Amygdala (tissue), 56 donors: ENCODE measurements around the gene SPPL3.
"Not testable (repeated sequence)": the region's sequence is repeated elsewhere in the genome, so short reads cannot be mapped to it uniquely, and the experiment has no call there.

Experiments
- DNase-seq, 56 donors: peaks; one replicate each; lab custom pipeline; 2025; lab: John Stamatoyannopoulos, UW

SPPL3 gene

DNA sequence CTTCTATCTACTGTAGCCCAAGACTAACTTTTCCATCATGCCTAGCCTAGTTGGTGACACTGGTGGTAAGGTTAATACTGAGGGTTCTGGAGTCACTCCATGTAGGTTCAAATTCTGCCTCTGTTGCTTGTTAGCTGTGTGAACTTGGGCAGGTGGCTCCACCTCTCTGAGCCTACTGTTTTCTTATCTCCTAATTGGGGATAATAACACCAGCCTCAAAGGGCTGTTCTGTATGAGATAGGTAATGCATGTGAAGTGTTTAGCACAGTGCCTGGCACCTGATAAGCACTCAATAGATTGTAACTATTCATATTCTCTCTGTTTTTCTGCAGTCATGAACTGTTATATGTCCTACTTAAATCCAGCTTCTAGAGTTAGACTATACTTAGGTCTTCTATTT, 17.5 kb upstream of the SPPL3 start:
- DNase-seq, result no peak

DNA sequence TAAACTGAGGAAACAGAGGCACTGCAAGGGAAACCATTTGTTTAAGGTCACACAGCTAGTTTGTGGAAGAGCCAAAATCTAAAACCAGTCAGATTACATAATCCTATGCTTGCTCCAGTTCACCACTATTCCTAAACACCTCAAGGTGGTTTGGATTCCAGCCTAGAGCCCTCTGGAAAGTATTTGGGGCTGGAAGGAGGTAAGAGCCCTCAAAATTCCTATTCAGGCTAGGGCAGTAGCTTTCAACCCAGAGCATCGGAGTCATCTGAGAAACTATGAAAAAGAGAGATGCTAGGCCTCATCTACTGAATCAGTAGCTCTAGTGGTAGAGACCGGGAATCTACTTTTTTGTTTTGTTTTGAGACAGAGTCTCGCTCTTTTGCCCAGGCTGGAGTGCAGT, 16.0 kb upstream of the SPPL3 start:
- no peak for DNase-seq

DNA sequence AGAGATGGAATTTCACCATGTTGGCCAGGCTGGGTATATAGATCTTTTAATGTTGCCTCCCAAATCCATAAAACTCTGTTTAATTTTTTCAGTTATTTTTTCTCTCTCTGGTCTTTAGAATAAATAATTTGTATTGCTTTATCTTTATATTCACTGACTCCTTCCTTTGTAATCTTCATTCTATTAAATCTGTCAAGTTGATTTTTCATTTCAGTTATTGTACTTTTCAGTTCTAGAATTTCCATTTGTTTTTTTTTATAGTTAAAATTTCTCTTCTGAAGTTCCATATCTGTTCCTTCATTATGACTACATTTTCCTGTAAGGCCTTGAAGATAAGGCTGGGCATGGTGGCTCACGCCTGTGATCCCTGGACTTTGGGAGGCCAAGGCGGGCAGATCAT, 13.6 kb upstream of the SPPL3 start:
- DNase-seq, result no peak

DNA sequence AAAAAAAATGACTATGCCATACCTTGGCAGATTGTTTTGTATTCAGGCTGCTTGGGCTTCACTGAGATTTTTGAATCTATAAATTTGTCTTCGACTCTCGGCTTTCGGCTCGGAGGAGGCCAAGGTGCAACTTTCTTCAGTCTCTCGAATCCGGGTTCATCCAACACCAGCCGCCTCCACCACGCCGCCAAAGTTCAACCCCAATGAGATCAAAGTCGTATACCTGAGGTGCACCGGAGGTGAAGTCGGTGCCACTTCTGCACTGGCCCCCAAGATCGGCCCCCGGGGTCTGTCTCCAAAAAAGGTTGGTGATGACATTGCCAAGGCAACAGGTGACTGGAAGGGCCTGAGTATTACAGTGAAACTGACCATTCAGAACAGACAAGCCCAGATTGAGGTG, 12.4 kb upstream of the SPPL3 start:
- no peak for DNase-seq

DNA sequence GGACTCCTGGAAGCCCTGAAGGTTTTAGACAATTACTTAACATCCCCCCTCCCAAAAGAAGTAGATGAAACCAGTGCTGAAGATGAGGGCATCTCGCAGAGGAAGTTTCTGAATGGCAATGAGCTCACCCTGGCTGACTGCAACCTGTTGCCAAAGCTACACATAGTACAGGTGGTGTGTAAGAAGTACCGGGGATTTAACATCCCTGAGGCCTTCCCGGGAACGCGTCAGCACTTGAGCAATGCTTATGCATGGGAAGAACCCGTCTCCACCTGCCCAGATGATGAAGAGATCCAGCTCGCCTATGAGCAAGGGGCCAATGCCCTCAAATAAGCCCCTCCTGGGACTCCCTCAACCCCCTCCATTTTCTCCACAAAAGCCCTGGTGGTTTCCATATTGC, 10.6 kb upstream of the SPPL3 start:
- no peak for DNase-seq

DNA sequence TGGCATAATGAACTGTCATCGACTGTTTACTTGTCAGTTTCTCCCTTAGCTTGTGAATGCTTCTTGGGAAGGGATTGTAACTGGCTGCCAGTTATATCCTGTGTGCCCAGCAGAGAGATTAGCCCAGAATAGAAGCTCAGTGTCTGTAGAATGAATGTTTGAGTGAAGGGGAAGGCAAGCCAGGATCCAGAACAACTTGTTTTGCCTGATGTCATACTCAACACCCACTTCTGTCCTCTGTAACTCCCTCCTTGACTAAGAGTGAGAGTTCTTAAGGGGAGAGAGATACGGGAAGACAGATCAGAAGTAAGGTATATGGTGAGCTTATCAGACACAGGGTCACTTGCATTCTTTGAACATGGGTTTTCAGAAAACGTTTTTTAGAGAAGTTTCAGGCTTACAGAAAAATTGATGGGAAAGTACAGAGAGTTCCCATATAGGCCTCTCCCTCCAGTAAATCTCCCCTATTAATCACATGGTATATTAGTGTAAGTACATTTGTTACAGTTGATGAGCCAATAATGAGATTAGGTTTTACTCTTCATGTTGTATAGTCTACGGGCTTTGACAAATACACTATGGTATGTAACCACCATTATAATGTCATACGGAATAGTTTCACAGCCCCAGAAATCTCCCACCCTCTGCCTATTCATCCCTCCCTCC, 5.6 kb upstream of the SPPL3 start:
- DNase-seq, result no peak

DNA sequence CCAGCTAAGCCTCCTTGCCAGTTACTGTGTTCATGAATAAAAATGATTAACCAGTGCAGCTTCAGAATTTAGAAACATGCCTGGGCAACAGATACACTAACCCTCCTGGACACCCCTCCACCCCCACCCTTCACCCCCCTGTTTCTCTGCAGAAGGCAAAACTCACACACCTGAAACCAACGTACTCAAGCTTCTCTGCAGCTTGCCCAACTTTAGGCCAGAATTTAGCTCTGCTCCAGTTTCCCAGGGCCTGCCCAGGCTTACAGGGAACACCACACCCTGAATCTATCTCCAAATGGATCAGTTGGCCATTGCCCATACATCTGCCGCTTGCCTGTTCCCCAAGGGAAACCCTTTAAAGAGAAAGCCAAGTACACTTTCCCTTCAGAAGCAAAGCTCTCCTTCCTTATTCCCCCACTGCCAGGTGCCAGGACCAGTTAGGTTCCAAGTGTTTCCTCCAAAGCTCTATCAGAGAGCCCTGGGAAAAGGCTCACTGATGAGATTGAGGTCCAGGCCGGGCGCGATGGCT, 1.8 kb upstream of the SPPL3 start:
- no peak for DNase-seq

DNA sequence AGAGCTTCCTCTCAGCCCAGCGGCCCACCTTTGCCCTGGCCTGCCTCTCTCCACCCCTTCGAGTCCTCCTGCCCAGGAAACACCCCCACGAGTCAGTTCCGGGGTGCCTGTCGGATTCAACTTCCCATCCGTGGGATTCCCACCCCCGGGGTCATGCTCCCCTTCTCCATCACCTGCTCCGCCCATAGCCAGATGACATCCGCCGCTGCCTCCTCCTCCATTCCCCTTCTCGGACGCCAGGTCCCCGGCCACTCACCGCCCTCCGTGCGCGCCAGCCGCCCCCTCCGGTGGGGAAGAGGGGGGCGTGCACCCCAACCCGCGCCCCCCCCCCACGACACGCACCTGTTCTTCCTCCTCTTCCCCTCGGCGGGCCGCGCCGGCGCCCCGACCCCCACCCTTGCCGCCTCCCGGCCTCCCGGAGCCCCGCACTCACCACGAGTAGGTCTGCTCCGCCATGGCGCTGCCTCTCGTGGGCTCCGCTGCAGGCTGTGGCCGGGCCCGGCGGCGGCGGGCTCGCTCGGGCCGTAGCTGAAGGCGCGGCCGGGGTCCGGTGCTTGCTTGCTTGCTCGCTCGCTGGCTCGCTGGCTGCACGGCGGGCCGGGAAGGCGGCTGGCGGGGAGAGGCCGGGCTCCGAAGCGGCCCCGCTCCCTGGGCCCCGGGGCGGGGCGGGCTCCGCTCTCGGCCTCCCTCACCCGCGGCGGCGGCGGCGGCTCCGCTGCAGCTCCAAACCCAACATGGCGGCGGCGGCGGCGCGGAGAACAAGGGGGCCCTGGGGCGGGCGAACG, 554 bp downstream of the SPPL3 start:
- peak in 45 of 56 donors; percentile 3 to 80 (median 37) for DNase-seq

DNA sequence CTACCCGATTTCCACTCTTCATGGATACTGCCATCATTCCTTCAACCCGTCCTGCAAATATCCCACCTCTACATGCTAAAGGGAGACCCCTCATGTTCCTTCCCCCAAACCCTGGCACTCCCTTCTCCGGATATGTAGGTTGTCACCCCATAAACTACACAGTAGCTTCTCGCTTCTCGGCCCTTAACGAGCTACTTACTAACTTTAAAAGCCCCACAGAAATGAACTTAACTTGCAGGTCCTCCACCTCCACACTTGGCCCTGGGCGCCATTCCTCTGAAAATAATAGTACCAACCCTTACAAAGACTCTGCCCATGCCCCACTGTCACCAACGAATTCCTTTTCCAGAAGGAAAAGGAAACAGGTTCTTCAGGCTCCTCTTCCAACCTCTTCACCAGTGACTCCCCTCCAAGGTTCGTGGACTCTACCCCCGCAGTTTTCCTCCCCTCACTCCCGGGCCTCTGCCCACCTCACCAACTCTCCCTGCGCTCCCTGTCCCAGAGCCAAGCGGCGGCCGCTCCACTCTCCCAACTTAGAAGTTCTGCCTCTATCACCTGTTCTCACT, 1.2 kb downstream of the SPPL3 start:
- no peak for DNase-seq

DNA sequence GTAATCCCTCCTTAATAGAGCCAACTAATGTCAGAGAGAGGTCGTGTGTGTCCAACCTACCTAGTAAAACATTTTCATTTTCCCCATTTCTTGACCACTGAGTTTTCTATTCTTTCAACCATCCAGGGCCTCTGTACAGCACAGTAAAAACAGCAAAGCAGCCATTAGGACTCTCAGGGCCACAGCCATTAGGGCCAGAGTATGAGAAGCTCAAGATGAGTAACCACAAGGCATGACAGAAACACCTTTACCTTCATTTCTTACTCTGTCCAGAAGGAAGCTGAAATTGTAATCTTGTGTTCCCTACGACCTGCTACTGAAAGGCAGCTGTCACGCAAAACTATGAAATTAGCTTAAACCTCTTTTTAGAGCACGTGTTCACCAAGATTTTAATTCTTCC, 2.3 kb downstream of the SPPL3 start:
- DNase-seq, result no peak

DNA sequence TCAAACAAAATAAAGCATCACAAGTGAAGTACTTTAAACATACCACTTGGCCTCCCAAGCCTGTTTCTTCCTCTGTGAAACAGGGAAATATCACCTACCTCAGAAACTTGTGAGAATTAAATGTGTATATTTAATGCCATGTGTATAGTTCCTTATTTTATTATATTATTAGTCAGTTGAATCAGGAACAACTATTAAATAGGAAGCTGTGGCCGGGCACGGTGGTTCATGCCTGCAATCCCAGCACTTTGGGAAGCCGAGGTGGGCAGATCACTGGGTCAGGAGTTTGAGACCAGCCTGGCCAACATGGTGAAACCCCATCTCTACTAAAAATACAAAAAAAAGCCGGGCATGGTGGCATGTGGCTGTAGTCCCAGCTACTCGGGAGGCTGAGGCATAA, 3.1 kb downstream of the SPPL3 start:
- DNase-seq, result not testable (repeated sequence)

DNA sequence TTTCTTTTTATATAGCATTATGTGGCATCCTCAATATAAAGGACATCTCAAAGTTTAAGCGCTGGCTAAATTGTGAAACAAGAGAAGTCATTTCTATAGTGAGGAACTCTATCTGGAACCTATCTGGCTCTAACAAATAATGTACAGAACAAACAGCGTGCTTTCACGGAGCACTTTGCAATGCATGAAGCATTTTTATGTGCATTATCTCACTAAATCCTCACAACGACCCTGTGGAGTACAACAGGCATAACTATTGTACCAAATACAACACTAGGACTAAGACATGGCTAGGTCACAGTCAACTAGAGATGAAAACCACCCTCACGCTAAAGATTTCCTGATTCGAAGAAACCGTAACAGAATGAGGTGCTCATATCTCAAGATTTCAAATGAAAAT, 8.6 kb downstream of the SPPL3 start:
- no peak for DNase-seq

DNA sequence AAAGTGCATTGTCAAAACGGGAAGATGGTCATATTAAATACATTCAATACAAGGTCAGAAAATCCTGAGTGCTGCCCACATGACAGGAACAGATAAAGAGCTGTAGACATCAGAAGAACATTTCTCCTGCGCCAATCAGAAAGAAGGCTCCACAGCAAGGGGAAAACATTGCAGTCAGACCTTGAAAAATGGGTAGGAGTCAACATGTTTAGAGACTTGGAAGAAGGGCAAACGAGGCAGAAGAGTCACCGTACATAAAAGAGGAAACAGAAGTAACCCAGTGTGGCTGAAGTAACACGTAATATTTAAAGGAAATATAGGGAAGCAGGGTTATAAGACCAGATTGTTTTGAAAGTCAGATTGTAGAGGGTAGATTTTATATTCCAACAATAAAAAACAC, 11.9 kb downstream of the SPPL3 start:
- no peak for DNase-seq

DNA sequence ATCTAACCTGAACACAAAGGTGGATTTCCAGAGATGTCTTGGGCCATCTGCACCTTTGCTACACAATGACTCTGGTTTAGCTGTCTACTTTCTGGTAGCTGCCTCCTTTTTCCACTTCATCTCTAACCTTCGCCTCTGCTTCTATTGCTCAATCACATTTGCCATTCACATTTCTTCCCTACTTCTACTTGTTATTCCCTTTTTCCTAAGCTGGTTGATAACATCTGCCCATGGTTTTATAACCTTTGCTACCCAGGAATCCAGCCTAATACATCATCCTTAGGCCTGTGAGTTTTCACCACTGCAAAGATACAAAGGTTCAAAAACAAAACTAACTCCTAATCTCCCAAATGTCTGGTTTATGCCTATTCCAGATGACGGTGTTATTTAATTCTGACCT, 13.2 kb downstream of the SPPL3 start:
- DNase-seq, result no peak

DNA sequence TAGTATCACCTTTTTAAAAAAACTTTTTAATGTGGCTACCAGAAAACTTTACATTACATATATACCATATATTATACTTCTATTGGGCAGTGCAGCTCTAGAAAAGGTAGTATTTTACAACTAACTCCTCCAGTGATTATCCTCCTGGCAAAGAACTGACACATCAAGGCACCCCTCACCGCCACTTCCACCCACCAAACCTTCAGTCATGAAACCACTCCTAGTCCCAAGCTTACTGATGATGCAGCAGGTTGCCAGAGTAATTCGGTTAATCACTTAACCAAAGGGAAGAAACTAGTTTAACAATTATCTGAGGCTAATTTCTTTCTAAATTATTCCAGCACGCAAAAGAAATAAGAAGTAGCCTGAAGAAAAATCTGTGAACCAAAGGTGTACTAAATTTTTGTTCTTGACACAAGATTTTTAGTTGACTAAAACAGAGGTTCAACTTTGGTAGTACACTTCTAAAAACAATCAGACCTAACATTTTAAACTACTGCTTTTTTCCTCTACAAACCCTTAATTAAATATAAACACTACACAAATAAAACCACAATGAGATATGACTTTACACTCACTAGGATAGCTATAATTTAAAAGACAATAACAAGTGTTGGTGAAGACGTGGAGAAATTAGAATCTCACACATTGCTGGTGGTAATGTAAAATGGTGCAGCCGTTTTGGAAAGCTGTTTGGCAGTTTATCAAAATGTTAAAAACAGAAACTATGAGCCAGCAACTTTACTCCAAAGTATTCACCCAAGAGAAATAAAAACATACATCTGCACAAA, 16.7 kb downstream of the SPPL3 start:
- DNase-seq, result no peak

DNA sequence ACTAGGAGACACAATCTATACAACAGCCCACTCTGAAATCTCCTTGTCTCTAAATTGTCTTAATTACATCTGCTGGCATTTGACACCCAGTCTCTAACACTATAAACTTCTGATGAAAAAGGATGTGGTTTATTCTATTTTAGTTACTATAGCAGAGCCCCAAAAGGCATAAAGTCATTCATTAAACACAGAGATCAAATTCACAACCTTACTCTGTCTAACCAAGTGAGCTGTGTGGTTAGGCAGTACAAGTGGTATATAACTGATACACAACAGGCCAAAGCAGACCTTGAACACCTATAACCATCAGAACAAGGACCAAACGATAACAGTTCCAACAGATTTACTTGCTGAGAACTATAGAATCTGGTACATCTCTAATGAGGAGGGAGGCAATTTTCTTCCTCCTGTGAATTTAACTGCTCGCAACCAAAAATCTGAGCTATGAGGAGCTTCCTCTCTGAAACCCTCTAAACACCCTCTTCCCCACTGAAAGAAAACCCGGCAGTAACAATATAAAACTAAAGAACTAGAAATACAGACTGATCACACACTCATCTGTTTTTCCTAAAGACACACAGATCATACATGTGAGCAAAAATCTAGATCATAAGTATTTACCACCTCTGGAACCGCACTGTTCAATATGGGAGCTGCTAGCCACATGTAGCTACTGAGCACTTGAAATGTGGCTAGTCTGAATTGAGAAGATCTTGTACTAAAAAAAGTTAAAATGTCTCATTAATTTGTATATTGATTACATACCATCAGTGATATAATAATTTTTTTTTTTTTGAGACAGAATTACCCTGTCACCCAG, 17.7 kb downstream of the SPPL3 start:
- DNase-seq, result no peak

DNA sequence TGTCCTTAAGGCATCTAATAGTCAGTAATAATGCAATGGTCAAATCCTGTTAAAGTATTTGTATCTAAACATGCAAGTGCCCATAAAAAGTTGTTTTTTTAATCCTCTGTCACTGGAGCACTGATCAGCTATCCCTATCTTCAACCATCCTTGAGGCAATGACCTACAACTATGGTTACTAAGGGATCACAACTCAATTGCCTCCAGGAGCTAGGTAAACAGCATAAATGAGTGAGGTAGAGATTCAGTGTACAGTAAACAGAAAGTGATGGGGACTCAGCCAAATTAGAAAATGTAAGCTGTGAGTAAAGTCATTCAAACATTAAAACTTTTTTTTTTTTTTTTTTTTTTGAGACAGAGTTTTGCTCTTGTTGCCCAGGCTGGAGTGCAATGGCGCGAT, 18.6 kb downstream of the SPPL3 start:
- no peak for DNase-seq

DNA sequence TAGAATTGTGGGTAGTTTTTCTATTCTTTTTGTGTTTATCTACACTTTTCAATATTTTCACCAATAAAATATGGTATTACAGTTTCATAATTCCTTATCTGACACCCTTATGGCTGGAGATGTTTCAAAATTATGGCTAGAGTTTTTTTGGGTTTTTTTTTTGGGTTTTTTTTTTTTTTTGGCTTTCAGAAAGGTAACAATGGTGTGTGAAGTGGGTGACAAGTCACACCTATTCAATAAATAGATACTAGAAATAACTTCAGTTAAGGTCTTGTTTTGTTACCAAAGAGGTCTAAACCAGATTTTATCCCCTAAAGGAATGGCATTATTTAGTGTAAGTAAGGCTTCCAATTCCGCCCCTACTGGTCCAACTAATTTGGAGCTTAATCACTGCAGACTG, 19.5 kb downstream of the SPPL3 start:
- DNase-seq, result no peak

DNA sequence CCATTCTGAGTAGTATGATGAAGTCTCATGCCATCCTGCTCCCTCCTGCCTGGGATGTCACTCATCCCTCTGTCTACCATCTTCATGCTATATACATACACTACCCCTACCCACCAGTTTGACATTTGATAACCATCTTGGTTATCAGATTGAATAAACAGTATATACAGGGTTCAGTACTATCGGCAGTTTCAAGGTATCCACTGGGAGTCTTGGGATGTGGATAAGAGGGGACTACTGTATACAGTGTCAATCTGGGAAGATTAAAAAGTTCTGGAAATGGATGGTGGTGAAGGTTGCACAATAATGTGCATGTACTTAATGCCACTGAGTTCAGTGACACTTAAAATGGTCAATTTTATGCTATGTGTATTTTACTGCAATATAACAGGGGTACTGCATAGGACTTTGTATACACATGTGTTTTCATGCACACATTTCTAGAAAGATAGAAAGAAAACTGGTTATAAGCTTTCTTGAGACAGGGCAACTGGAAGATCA, 22.1 kb downstream of the SPPL3 start:
- no peak for DNase-seq

DNA sequence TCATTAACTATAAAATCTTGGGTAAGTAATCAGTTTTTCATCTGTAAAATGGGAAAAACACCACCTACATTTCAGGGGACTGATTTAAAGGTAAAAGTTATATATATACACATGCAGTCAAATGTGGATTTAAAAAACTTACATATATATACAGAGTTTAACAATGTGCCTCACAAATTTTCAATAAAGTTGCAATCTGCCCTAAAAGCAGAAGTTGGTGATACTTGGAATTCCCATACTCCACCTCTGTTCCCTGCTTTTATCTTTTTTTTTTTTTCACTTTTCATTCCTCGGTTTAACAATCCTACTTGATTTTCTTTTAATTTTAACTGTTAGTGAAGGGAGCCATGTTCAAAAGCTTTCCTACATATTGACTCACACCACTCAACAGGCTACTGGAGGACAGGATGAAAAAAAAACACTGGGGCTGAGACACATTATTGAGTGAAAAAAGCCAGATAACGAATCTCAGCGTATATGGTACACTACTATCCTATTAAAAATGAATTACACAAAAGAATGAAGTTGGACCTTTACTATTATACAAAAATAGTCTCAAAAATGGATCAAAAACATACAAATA, 24.3 kb downstream of the SPPL3 start:
- DNase-seq, result no peak
